K562 (cell line): ENCODE results near the gene ZFHX2. TPM values are rescaled to one million over a fixed set of nuclear protein-coding genes. Genes with fewer than 3 reads are reported as not detected.
A peak's percentile ranks its signal among the peaks of the same experiment; 100 is the strongest.

Experiments used
- ATAC-seq: fragments of 200-7000 bp; cut with Tn5 transposase; 3 replicates; pipeline ENCODE4 v1.9.1; 2020; ENCODE audit warnings: moderate library complexity
- BruUV-seq: library from RNA; stranded (reverse); fragments of 400-500 nt; replicated peaks from 2 replicates; lab custom pipeline; 2021; lab: Mats Ljungman, UMichigan
- CTCF ChIA-PET: fragments of 300-600 bp; formaldehyde crosslinking; extraction: SDS; loops from one replicate; lab custom pipeline; 2021; ENCODE audit warnings: low intra/inter-chr PET ratio; lab: Yijun Ruan, JAX
- POLR2A ChIA-PET: fragments of 300-600, 350-650 bp; sonication (Branson Sonifier 250); formaldehyde crosslinking; extraction: SDS; loops from one replicate; lab custom pipeline; 2021; ENCODE audit warnings: antibody characterized with exemption, inconsistent platforms; lab: Yijun Ruan, JAX
- DNase-seq, 4 experiments: peaks; one replicate each; pipeline versions ENCODE4 v3.0.0 to v3.0.0-alpha.2; 2011 to 2018; ENCODE audit warnings: low spot score in 3 of 4, mixed read lengths in 3 of 4; ENCODE audit errors: extremely low read depth in 1 of 4
- FAIRE-seq: peaks from 2 replicates; lab custom pipeline; 2011; peaks lifted over from hg19 to GRCh38; lab: Jason Lieb, UNC
- H2AFZ ChIP-seq: 2 replicates; pipeline ENCODE4 v1.6.0; 2011; ENCODE audit warnings: low read depth, low read length, control low read depth, inconsistent platforms
- H3K27ac ChIP-seq: fragments of 200-600 bp; 3 replicates; pipeline ENCODE4 v1.8.0; 2011; ENCODE audit warnings: low read depth, mild to moderate bottlenecking, control low read depth, inconsistent platforms, low read length, moderate library complexity, mixed read lengths; ENCODE audit errors: extremely low read depth
- H3K27me3 ChIP-seq, 2 experiments: fragments of 300-600 bp in 1 of 2; 2 replicates in 1 of 2; 3 replicates in 1 of 2; pipeline versions ENCODE4 v1.6.0 to v1.8.0; 2011; ENCODE audit warnings: inconsistent platforms in 2 of 2, low read length in 2 of 2, mild to moderate bottlenecking in 1 of 2, mixed read lengths in 1 of 2, moderate library complexity in 1 of 2; ENCODE audit not compliant: control insufficient read depth in 2 of 2, insufficient read depth in 2 of 2
- H3K36me3 ChIP-seq: fragments of 300-600 bp; 3 replicates; pipeline ENCODE4 v1.8.0; 2011; ENCODE audit warnings: mild to moderate bottlenecking, low read length, inconsistent platforms; ENCODE audit not compliant: control insufficient read depth, insufficient read depth
- H3K4me1 ChIP-seq, 2 experiments: fragments of 200-600 bp in 1 of 2; replicated peaks in 1 of 2; 2 replicates in 1 of 2; 3 replicates in 1 of 2; pipeline versions ENCODE4 v1.5.1 to v1.8.0; 2011; ENCODE audit warnings: inconsistent platforms in 2 of 2, low read length in 2 of 2, mild to moderate bottlenecking in 1 of 2, mixed read lengths in 1 of 2, moderate library complexity in 1 of 2; ENCODE audit not compliant: control insufficient read depth in 2 of 2, insufficient read depth in 2 of 2
- H3K4me2 ChIP-seq: 2 replicates; pipeline ENCODE4 v1.6.1; 2011; ENCODE audit warnings: low read length, control low read depth, inconsistent platforms, mixed read lengths; ENCODE audit not compliant: insufficient read depth
- H3K4me3 ChIP-seq: fragments of 200-600 bp; sonication (generic), shearing (Covaris generic); 2 replicates; pipeline ENCODE4 v1.5.1; 2016; ENCODE audit warnings: control low read depth, inconsistent platforms
- H3K79me2 ChIP-seq: fragments of 200-600 bp; 3 replicates; pipeline ENCODE4 v1.8.0; 2011; ENCODE audit warnings: low read length, inconsistent platforms; ENCODE audit not compliant: control insufficient read depth, insufficient read depth
- H3K9ac ChIP-seq, 2 experiments: 2 replicates each; pipeline versions ENCODE4 v1.6.0 to v1.6.1; 2011; ENCODE audit warnings: low read depth in 2 of 2, low read length in 2 of 2, control low read depth in 1 of 2, inconsistent platforms in 1 of 2, mild to moderate bottlenecking in 1 of 2, mixed read lengths in 1 of 2; ENCODE audit not compliant: insufficient read depth in 1 of 2
- H3K9me1 ChIP-seq: one replicate; pipeline ENCODE4 v1.6.0; 2011; ENCODE audit warnings: inconsistent platforms, mild to moderate bottlenecking, low read length, moderate library complexity; ENCODE audit not compliant: control insufficient read depth, insufficient read depth
- H3K9me3 ChIP-seq: replicated peaks from 2 replicates; pipeline ENCODE4 v1.5.1; 2011; ENCODE audit warnings: low read depth, low read length, inconsistent platforms; ENCODE audit not compliant: control insufficient read depth, insufficient read depth
- H4K20me1 ChIP-seq: replicated peaks from 2 replicates; pipeline ENCODE4 v1.6.1; 2011; ENCODE audit warnings: low read length, inconsistent platforms, mixed read lengths; ENCODE audit not compliant: control insufficient read depth, insufficient read depth
- CBX5 ChIP-seq: IDR thresholded peaks from 2 replicates; pipeline ENCODE4 v1.6.1; 2014; ENCODE audit warnings: low read depth, borderline replicate concordance
- CSDE1 ChIP-seq, 2 experiments: fragments of 450-650 bp; IDR thresholded peaks; 2 replicates each; pipeline ENCODE4 v1.6.1; 2016; ENCODE audit warnings: mild to moderate bottlenecking in 1 of 2
- ILK ChIP-seq: fragments of 450-650 bp; IDR thresholded peaks from 2 replicates; pipeline ENCODE4 v1.6.1; 2016; ENCODE audit warnings: missing genetic modification characterization, low read depth, mild to moderate bottlenecking, missing compliant biosample characterization, moderate library complexity, borderline replicate concordance
- KLF13 ChIP-seq: fragments of 450-650 bp; IDR thresholded peaks from 2 replicates; pipeline ENCODE4 v1.6.1; 2016; ENCODE audit warnings: missing genetic modification characterization, low read depth, mild to moderate bottlenecking, missing compliant biosample characterization, moderate library complexity, borderline replicate concordance
- MEF2D ChIP-seq: conservative IDR thresholded peaks from 2 replicates; pipeline ENCODE4 v1.6.1; 2016; ENCODE audit warnings: low read depth, missing genetic modification characterization, missing compliant biosample characterization
- NCOA2 ChIP-seq, 2 experiments: fragments of 450-650 bp; IDR thresholded peaks; 2 replicates each; pipeline ENCODE4 v1.6.1; 2018; ENCODE audit warnings: mild to moderate bottlenecking in 2 of 2, moderate library complexity in 1 of 2; ENCODE audit not compliant: partially characterized antibody in 2 of 2
- RBM39 ChIP-seq: fragments of 200-400 bp; formaldehyde crosslinking; optimal IDR thresholded peaks from 2 replicates; pipeline ENCODE3; 2018; ENCODE audit warnings: low read depth, low read length
- RUNX1 ChIP-seq: sonication (generic); IDR thresholded peaks from 2 replicates; pipeline ENCODE4 v1.6.1; 2016; ENCODE audit warnings: antibody characterized with exemption, low read depth
- SPI1 ChIP-seq: IDR thresholded peaks from 2 replicates; pipeline ENCODE4 v1.6.1; 2011; ENCODE audit warnings: low read depth, low read length, control low read depth, borderline replicate concordance
- WGBS: fragments of 100-300 bp; shearing (Covaris generic); methylation state at CpG from one replicate; pipeline ENCODE4 v1.1.6; 2016; ENCODE audit warnings: low coverage, mixed read lengths; ENCODE audit not compliant: insufficient coverage; ENCODE audit errors: missing lambda C conversion rate; 5-methylcytosine and 5-hydroxymethylcytosine counted together
- in situ Hi-C: fragments of 300-500 bp; cut with MboI; formaldehyde crosslinking; loops from 4 replicates; pipeline ENCODE4 v1.15.0; 2018; ENCODE audit warnings: inconsistent platforms, mixed read lengths
- intact Hi-C: fragments of 100-400 bp; cut with micrococcal nuclease; formaldehyde crosslinking; loops from 2 replicates; pipeline ENCODE4 v1.14.2; 2022
- polyA plus RNA-seq, 8 experiments: library from polyadenylated mRNA; depleted of rRNA in 4 of 8; stranded (reverse) in 5 of 8; unstranded in 3 of 8; fragments of >200 nt; fragmentation: Nextera tagmentation in 2 of 8; fragmentation: Illumina TruSeq in 1 of 8; extraction: Ambion mirVana in 2 of 8; extraction: Trizol in 1 of 8; gene quantifications; 2 replicates each; pipeline versions ENCODE4 v1.2.1 to v1.2.3, GENCODE V29; 2011 to 2014; ENCODE audit warnings: inconsistent platforms in 1 of 8, missing spikeins in 1 of 8
- total RNA-seq, 7 experiments: library from RNA; depleted of rRNA in 6 of 7; stranded (reverse); fragments of >200 nt in 6 of 7; fragmentation: Illumina TruSeq in 2 of 7; extraction: Trizol in 2 of 7; gene quantifications; 2 replicates each; pipeline versions ENCODE4 v1.2.1 to v1.2.3, GENCODE V29; 2011 to 2021; ENCODE audit warnings: low replicate concordance in 1 of 7
- TF ChIP-seq, protein P1 (sequence below): fragments of 450-650 bp; IDR thresholded peaks from 2 replicates; pipeline ENCODE4 v1.6.1; 2018; ENCODE audit not compliant: partially characterized antibody

The ZFHX2 gene
- total and polyA plus RNA-seq, 9 of the 15 experiments (the other 6 are each of a cell fraction or from before 2014, with no cell fraction given), result 0.06 to 0.11 (median 0.11) TPM; not detected in 4

DNA sequence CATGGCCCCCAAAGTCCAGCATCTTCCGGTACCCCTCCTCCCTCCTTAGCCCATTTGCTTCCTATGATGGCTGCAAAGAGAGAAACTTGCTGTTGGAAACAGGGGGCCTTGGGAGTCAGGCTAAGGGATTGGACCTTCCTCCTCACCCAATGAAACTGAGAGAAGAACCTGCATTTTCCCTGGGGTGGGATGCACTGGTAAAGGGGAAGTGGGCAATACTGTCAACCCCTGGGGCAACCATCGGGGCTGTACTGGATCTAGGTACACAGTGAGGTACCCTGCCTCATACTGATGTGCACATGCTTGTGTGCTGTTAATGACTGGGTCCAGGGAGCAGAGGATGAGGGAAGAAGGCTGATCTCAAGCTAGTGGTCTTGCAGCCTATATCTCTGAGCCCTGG, 38.0 kb upstream of the ZFHX2 start:
- in situ Hi-C loops, result no loop called here
- Histone ChIP-seq H3K27ac (no peak overlapping the region), H3K36me3 (no peaks in the 10 kb centered on the region), H3K27me3 (no peaks in the 10 kb centered on the region; a peak in 1 of 5 replicates), H3K9ac (no peak overlapping the region), H3K9me3 (no peaks in the 10 kb centered on the region), H4K20me1 (no peaks in the 10 kb centered on the region), H2AFZ (peak overlapping the region; percentile 69; the same call in 1 of the 2 replicates), H3K79me2 (no peaks in the 10 kb centered on the region), H3K4me1 (peaks cover 5% of the 10 kb centered on the region in 2 experiments; a peak in 3 of 5 replicates), H3K9me1 (no peaks in the 10 kb centered on the region), H3K4me2 (peak overlapping the region; percentile 1; the same call in 1 of the 2 replicates), H3K4me3 (no peak overlapping the region)
- POLR2A ChIA-PET, result no interaction called here
- CTCF ChIA-PET, result interaction anchor here (0.7 to 1.4 kb wide), 4 partner anchors 21 to 843 kb away, joined by 3 to 7 read pairs (median 4); no protein-coding TSS in a partner anchor
- FAIRE-seq, result no peak
- WGBS, result 50% methylated on average over 1 of the region's 2 CpGs
- intact Hi-C loops, result loop anchor here (2.0 to 10.0 kb wide), 4 partner anchors 33 to 363 kb away; partner anchors contain the start of gene DHRS4
- ATAC-seq, result no peak
- no TSS peak for BruUV-seq
- TF ChIP-seq CSDE1 (IDR thresholded peaks at IDR 0.05) (no peak), RBM39 (no peak)
- DNase-seq, result no peak

DNA sequence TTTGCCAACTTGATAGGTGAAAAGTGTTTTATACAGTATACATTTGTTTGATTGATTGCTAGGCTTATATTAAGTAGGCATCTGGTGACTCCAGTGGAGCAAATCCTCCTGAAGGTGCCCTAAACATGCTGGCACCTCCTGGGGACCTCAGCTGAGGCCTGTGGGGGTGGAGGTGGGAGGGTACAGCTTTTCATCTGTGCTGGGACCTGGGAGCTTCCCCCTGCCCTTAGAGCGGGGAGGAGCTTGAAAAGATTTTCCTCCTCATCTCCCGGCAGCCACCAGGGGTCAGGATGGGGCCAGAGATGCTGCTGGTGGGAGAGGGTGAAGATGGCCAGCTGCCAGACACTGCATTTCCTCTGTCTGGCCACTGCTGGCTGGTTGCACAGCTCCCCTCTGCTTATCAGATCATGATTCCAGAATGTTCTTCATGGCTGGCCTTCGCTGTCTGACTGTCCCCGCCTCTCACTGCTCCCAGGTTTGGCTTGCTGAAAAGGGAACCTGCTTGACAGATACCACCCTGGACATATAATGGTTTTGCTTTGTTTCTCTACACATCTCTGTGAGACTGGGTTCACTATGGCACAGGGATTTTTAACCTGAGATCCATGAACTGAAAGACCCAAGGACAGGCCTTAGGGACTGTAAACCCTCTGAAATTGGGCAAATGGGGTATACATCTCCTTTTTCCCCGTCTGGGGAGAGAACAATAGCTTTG, 37.5 kb upstream of the ZFHX2 start:
- H3K9ac ChIP-seq, result no peak overlapping the region
- no peak overlapping the region for H3K27ac ChIP-seq
- ATAC-seq, result peak; percentile 100
- ChIA-PET CTCF (interaction anchor here (0.6 to 1.4 kb wide), 6 partner anchors 20 to 843 kb away, joined by 3 to 7 read pairs (median 3); no protein-coding TSS in a partner anchor), POLR2A (interaction anchor here (0.6 kb wide), 2 partner anchors 9 to 47 kb away, joined by 3 read pairs; partner anchors contain the start of gene DHRS2)
- H3K4me3 ChIP-seq, result no peak overlapping the region
- H3K9me3 ChIP-seq, result no peaks in the 10 kb centered on the region
- peak overlapping the region; percentile 69; the same call in 1 of the 2 replicates for H2AFZ ChIP-seq
- BruUV-seq, result no TSS peak
- H3K27me3 ChIP-seq, result no peaks in the 10 kb centered on the region; a peak in 1 of 5 replicates
- H3K4me1 ChIP-seq, result peaks cover 5% of the 10 kb centered on the region in 2 experiments; a peak in 3 of 5 replicates
- in situ Hi-C loops (no loop called here), intact Hi-C loops (loop anchor here (2.0 to 10.0 kb wide), 4 partner anchors 34 to 363 kb away; partner anchors contain the start of gene DHRS4)
- H3K79me2 ChIP-seq, result no peaks in the 10 kb centered on the region
- no peaks in the 10 kb centered on the region for H3K9me1 ChIP-seq
- DNase-seq, result peak; percentile 89 to 92 (median 91)
- peak overlapping the region; percentile 1; the same call in 1 of the 2 replicates for H3K4me2 ChIP-seq
- no peaks in the 10 kb centered on the region for H3K36me3 ChIP-seq
- FAIRE-seq, result peak; percentile 99
- H4K20me1 ChIP-seq, result no peaks in the 10 kb centered on the region
- 4% methylated on average over 4 of the region's 5 CpGs for WGBS
- TF ChIP-seq CBX5 (no peak), RUNX1 (no peak), SPI1 (peak; percentile 44; the same call in 1 of the 2 replicates), MEF2D (no peak), ILK (tag) (no peak), NCOA2 (IDR thresholded peaks at IDR 0.05; ENCODE audit: partially characterized antibody in 2 of 2) (no peak), KLF13 (no peak)
- TF ChIP-seq, protein P1, sequence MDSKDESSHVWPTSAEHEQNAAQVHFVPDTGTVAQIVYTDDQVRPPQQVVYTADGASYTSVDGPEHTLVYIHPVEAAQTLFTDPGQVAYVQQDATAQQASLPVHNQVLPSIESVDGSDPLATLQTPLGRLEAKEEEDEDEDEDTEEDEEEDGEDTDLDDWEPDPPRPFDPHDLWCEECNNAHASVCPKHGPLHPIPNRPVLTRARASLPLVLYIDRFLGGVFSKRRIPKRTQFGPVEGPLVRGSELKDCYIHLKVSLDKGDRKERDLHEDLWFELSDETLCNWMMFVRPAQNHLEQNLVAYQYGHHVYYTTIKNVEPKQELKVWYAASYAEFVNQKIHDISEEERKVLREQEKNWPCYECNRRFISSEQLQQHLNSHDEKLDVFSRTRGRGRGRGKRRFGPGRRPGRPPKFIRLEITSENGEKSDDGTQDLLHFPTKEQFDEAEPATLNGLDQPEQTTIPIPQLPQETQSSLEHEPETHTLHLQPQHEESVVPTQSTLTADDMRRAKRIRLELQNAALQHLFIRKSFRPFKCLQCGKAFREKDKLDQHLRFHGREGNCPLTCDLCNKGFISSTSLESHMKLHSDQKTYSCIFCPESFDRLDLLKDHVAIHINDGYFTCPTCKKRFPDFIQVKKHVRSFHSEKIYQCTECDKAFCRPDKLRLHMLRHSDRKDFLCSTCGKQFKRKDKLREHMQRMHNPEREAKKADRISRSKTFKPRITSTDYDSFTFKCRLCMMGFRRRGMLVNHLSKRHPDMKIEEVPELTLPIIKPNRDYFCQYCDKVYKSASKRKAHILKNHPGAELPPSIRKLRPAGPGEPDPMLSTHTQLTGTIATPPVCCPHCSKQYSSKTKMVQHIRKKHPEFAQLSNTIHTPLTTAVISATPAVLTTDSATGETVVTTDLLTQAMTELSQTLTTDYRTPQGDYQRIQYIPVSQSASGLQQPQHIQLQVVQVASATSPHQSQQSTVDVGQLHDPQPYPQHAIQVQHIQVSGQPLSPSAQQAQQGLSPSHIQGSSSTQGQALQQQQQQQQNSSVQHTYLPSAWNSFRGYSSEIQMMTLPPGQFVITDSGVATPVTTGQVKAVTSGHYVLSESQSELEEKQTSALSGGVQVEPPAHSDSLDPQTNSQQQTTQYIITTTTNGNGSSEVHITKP, result no peak
